HUES48 (cell line): Measurements from ENCODE around the gene BRF1.

Experiments
- H3K27ac ChIP-seq: one replicate; pipeline ENCODE4 v1.7.0; 2013; ENCODE audit warnings: low read depth, low read length, inconsistent platforms
- H3K27me3 ChIP-seq: 2 replicates; pipeline ENCODE4 v1.6.1; 2013; ENCODE audit warnings: mild to moderate bottlenecking, low read length; ENCODE audit not compliant: control insufficient read depth, insufficient read depth
- H3K36me3 ChIP-seq: 2 replicates; pipeline ENCODE4 v1.6.1; 2013; ENCODE audit warnings: low read length; ENCODE audit not compliant: control insufficient read depth, insufficient read depth
- H3K4me1 ChIP-seq: 2 replicates; pipeline ENCODE4 v1.6.1; 2013; ENCODE audit warnings: mild to moderate bottlenecking, low read length; ENCODE audit not compliant: control insufficient read depth, insufficient read depth
- H3K4me3 ChIP-seq: 2 replicates; pipeline ENCODE4 v1.5.1; 2013; ENCODE audit warnings: mild to moderate bottlenecking, low read depth, low read length
- H3K9ac ChIP-seq: 2 replicates; pipeline ENCODE4 v1.6.1; 2013; ENCODE audit warnings: mild to moderate bottlenecking, low read depth, low read length, moderate library complexity
- H3K9me3 ChIP-seq: 2 replicates; pipeline ENCODE4 v1.6.1; 2013; ENCODE audit warnings: low read length; ENCODE audit not compliant: control insufficient read depth, insufficient read depth

Gene BRF1

DNA sequence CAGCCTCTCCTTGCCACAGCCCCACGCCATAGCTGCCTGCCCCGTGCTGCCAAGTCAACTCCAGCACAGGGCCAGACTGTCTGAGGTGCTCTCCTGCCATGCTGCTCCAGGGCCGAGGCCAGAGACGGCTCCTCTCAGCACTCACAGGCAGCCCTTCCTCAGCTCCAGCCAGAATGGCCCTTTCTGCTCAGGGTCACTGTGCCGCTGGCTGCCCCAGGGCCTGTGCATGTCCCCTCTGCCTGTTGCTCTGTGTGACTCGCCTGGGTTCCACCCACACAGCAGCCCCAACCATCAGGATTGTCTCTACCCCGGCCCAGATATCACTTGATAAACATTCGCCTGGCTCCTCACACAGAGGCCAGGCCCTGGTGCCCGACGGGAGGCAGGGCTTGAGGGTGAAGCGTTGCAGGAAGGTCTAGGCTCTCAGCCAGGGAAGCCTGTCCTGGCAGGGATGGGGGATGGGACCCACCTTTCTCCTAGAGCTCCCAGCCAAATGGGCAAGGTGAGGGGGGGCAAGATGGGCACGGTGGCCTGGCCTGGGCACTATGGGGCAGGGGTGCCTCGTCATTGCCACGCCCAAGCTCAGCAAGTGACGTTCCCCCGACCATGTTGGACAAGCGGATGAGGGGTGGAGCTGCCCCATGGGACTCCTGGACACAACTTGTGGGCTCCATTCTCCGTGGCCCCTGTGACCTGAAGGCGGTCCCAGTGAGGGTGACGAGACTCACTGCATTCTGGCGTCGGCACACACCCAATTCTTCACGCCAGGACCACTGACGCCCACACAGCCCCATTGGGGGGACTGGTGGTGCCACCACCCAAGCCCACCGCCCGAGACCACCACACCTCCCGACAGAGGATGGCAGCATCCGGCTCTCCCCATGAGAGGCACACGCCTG is 79.9 kb downstream of the BRF1 start:
- H3K27ac ChIP-seq, result no peak overlapping the region
- H3K9ac ChIP-seq, result no peak overlapping the region
- no peaks in the 10 kb centered on the region for H3K27me3 ChIP-seq
- no peaks in the 10 kb centered on the region for H3K4me1 ChIP-seq
- peaks cover 14% of the 10 kb centered on the region for H3K36me3 ChIP-seq
- no peaks in the 10 kb centered on the region for H3K9me3 ChIP-seq
- no peak overlapping the region for H3K4me3 ChIP-seq

DNA sequence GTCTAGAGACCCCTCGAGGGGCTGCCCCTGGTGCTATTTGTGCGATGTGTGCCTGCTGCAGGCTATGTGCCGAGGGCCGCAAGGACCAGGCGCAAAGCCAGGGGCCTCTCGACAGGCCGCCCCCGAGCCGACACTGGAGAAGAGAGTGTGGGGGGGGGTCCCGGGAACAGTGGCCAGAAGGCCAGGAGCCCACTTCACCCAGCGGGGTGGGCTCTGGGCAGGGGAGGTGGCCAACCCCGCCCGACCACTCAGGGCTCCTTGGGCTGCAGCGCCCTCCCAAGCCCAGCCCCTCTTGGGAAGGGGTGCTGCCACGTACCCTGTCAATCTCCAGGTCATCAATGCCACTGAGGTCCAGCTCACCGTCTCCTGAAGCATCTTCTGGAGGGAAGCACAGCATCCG is 81.0 kb downstream of the BRF1 start:
- H3K36me3 ChIP-seq, result peaks cover 14% of the 10 kb centered on the region
- no peaks in the 10 kb centered on the region for H3K27me3 ChIP-seq
- H3K27ac ChIP-seq, result no peak overlapping the region
- H3K9me3 ChIP-seq, result no peaks in the 10 kb centered on the region
- H3K4me1 ChIP-seq, result no peaks in the 10 kb centered on the region
- no peak overlapping the region for H3K4me3 ChIP-seq
- no peak overlapping the region for H3K9ac ChIP-seq

DNA sequence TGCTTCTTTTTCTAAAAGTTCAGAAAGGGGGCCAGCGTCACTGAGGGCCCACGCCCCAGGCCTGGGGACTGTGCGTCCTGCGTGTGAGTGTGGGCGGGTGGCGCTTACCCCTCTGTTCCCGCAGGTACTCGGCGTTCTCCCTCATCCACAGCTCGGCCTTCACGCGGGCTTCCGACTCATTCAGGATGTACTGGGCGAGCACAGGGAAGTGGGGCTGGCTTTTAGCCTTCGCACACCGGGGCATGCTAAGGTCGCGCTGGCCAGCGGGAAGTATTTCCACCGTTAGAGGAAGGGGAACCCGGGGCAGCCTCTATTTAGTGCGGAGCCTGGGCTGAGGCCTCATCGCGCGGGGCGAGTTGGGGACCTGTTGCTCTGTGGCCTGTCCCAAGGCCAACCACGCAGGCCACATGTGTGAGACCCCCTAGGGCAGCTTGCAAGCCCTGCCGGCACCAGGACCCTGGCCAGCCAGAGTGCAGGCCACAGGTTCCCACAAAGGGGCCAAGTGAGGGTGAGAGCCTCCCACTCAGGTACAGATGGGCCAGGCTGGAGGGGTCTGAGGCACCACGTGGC is 81.7 kb downstream of the BRF1 start:
- H3K27ac ChIP-seq, result no peak overlapping the region
- no peaks in the 10 kb centered on the region for H3K9me3 ChIP-seq
- H3K36me3 ChIP-seq, result peaks cover 14% of the 10 kb centered on the region
- H3K27me3 ChIP-seq, result no peaks in the 10 kb centered on the region
- H3K4me3 ChIP-seq, result no peak overlapping the region
- no peaks in the 10 kb centered on the region for H3K4me1 ChIP-seq
- H3K9ac ChIP-seq, result no peak overlapping the region

DNA sequence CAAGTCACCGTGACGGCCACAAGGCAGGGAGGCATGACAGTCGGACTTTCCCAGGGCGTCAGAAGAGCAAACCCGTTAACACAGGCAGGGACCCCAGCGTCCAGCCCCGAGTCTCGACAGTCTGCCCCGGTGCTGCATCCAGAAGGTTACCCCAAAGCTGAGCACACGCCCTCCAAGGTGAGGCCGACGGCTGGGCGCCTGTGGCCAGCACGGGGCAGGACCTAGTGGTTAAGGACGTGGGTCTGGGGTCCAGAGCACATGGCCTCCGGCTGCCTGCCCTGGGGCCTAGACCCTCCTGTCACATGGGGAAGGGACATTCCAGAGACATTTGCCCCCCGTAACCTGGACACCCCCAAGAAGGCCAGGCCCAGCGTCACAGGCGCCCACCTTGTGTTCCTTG is 82.2 kb downstream of the BRF1 start:
- no peak overlapping the region for H3K9ac ChIP-seq
- no peaks in the 10 kb centered on the region for H3K9me3 ChIP-seq
- no peak overlapping the region for H3K27ac ChIP-seq
- no peaks in the 10 kb centered on the region for H3K4me1 ChIP-seq
- H3K27me3 ChIP-seq, result no peaks in the 10 kb centered on the region
- H3K36me3 ChIP-seq, result peaks cover 14% of the 10 kb centered on the region
- H3K4me3 ChIP-seq, result no peak overlapping the region

DNA sequence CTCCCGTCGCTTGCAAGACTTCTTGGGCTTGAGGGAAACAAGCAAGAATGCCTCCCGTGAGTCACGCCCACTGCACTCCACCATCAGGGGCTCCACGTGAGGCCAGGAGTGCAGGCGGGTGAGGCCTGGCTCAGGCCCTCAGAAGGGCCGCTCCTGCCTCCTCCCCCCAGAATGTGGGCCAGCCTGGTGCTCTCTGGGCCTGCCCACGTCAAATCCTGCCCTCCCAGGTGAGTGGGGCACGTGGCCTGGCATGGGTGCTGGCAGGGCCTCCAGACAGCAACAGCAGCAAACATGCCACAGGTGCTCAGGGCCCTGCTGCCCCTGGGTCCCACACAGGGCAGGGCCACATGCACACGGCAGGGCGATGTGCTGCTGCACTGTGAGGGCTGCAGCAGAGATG is 83.0 kb downstream of the BRF1 start:
- Histone ChIP-seq H3K4me3 (no peak overlapping the region), H3K4me1 (no peaks in the 10 kb centered on the region), H3K9me3 (no peaks in the 10 kb centered on the region), H3K9ac (no peak overlapping the region), H3K27ac (no peak overlapping the region), H3K36me3 (peaks cover 14% of the 10 kb centered on the region), H3K27me3 (no peaks in the 10 kb centered on the region)

DNA sequence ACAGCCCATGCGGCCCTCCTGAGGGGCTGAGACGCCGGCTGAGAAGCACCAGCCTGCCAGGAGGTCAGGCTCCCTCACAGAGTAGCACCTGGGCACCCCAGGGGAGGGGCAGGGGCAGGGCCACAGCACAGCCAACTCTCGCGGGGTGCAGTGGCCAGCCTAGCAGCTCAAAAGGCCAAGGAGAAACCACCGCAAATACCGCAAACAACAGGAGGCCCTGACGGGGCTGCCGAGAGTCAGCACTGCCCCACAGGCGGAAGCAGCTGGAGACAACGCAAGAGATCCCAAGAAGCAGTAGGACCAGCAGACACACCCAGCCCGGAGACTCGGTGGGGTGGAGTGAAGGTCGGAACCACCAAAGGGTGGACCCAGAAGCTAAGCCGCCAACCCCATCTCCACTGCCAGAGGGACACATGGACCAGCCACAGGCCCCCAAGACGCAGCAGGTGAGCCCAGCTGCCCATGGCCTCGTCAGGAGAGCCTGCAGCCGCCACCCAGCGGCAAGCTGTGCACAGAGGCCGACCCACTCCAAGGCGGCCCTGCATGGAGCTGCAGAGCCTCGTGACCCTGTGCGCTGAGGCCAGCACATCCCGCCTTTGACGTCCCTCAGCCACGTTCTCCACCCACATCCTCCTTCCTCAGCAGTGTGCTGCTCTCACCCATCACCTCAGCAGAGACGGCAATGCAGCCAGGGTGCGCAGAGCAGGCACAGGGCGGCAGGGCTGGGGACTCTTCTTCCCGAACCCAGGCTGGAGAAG is 84.1 kb downstream of the BRF1 start:
- Histone ChIP-seq H3K4me3 (no peak overlapping the region), H3K27me3 (no peaks in the 10 kb centered on the region), H3K36me3 (peaks cover 14% of the 10 kb centered on the region), H3K4me1 (no peaks in the 10 kb centered on the region), H3K27ac (no peak overlapping the region), H3K9ac (no peak overlapping the region), H3K9me3 (no peaks in the 10 kb centered on the region)

DNA sequence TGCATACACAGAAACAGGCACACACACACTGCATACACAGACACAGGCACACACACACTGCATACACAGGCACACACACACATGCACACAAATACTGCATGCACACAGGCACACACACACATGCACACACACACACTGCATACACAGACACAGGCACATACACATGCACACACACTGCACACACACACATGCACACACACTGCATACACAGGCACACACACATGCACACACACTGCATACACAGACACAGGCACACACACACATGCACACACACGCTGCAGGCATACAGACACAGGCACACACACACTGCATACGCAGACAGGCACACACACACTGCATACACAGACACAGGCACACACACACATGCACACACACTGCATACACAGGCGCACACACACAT is 85.2 kb downstream of the BRF1 start:
- H3K27ac ChIP-seq, result no peak overlapping the region
- no peak overlapping the region for H3K9ac ChIP-seq
- H3K9me3 ChIP-seq, result no peaks in the 10 kb centered on the region
- H3K27me3 ChIP-seq, result no peaks in the 10 kb centered on the region
- peaks cover 11% of the 10 kb centered on the region for H3K36me3 ChIP-seq
- H3K4me1 ChIP-seq, result no peaks in the 10 kb centered on the region
- H3K4me3 ChIP-seq, result no peak overlapping the region

DNA sequence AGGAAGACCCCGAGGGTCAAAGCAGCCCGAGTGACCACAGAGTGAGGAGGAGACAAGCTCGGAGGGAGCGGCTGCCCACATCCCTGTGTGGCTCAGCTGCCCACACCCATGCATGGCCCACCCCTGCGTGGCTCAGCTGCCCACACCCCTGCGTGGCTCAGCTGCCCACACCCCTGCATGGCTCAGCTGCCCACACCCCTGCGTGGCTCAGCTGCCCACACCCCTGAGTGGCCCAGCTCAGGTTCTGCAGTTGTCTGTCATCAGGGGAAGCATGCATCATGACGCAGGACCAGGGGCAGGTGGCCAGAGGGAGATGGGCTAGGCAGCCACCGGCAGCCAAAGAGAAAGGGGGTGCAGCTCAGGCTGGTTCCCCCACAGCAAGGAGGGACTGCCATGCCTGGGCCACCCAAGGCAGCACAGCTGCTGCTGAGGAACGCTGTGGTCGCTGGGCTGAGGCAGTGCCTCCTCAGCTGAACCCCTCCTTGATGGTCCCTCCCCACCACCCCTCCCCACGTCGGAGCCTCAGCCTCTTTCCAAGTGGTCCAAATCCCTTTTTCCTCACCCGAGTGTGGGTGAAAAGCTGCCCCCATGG is 86.4 kb downstream of the BRF1 start:
- Histone ChIP-seq H3K9me3 (no peaks in the 10 kb centered on the region), H3K4me3 (no peak overlapping the region), H3K36me3 (peaks cover 11% of the 10 kb centered on the region), H3K9ac (no peak overlapping the region), H3K27ac (no peak overlapping the region), H3K4me1 (no peaks in the 10 kb centered on the region), H3K27me3 (no peaks in the 10 kb centered on the region)

DNA sequence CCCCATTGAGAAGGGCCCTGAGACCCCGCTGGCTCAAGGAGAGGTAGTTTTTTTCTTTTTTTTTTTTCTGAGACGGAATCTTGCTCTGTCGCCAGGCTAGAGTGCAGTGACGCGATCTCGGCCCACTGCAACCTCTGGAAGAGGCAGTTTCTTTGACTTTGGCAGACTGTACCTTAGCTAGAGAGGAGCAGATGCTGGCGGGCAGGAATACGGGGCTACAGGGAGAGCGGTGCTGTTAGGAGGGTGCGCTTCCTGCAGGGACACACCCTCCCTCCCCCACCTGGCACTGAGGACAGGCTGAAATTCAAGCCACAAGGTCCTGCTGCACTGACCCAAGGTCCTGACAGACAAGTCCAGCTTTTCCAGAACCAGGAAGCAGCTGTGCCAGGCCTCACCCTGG is 87.4 kb downstream of the BRF1 start:
- Histone ChIP-seq H3K36me3 (peaks cover 4% of the 10 kb centered on the region), H3K9me3 (no peaks in the 10 kb centered on the region), H3K27ac (no peak overlapping the region), H3K4me3 (no peak overlapping the region), H3K27me3 (no peaks in the 10 kb centered on the region), H3K4me1 (no peaks in the 10 kb centered on the region), H3K9ac (no peak overlapping the region)

DNA sequence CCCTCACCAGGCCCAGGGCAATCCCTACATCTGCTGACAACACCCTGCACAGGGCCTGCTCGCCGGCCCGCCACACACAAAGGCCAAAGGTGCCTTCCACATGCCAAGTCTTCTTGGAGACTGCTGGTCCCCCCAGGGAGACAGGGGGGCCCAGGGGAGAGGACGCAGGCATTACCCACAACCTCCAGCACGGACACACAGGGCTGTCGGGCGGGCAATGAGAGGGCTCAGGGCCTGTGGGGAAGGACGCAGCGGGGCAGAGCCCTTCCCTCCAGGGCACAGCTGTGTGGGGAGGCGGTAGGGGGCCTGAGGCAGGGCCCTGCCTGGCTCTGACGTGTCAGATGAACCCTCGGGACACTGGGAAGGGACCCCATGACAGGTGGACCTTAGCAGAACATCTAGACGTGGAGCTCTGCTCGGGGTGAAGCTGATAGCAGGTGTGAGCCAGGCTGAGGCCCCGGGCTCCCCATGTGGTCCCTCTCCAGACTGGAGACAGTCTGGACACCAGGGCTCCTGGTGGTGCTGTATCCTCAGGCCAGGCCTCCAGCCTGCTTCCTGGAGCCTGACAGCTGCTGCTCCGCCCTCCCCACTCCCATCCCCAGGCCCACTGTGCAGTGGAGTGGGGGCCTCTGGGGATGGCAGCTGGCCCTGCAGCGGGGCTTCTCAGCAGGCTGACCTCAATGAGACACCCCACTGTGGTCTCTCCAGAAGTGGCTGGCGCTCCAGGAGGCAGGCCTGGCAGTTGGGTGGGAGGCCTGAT is 88.1 kb downstream of the BRF1 start:
- Histone ChIP-seq H3K36me3 (no peaks in the 10 kb centered on the region), H3K4me1 (no peaks in the 10 kb centered on the region), H3K9me3 (no peaks in the 10 kb centered on the region), H3K27me3 (no peaks in the 10 kb centered on the region), H3K9ac (no peak overlapping the region), H3K4me3 (no peak overlapping the region), H3K27ac (no peak overlapping the region)
